ENCODE data around the gene RECQL.

- TF ChIP-seq, protein P1, sequence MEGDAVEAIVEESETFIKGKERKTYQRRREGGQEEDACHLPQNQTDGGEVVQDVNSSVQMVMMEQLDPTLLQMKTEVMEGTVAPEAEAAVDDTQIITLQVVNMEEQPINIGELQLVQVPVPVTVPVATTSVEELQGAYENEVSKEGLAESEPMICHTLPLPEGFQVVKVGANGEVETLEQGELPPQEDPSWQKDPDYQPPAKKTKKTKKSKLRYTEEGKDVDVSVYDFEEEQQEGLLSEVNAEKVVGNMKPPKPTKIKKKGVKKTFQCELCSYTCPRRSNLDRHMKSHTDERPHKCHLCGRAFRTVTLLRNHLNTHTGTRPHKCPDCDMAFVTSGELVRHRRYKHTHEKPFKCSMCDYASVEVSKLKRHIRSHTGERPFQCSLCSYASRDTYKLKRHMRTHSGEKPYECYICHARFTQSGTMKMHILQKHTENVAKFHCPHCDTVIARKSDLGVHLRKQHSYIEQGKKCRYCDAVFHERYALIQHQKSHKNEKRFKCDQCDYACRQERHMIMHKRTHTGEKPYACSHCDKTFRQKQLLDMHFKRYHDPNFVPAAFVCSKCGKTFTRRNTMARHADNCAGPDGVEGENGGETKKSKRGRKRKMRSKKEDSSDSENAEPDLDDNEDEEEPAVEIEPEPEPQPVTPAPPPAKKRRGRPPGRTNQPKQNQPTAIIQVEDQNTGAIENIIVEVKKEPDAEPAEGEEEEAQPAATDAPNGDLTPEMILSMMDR (optimal IDR thresholded peaks at IDR 0.05 in 1 of 3, IDR thresholded peaks at IDR 0.05 in 1 of 3, conservative IDR thresholded peaks at IDR 0.05 in 1 of 3; ENCODE audit: extremely low read depth in 1 of 3, insufficient read depth in 2 of 3, low read length in 3 of 3): no peak
- no peak for TF ChIP-seq EZH2 (IDR thresholded peaks at IDR 0.05; ENCODE audit: low read length)
Observed at GRCh38 chr12:21459474-21459873, 42.0 kb downstream of the RECQL start.

Measured in keratinocyte (primary cell).